Forelimb muscle (tissue), 1 donor: Measurements from ENCODE around the gene FREM2. TPM values are rescaled to one million over a fixed set of nuclear protein-coding genes. Genes with fewer than 3 reads are reported as not detected.

Experiments used
- DNase-seq: peaks from one replicate; pipeline ENCODE4 v3.0.0-alpha.2; 2013; ENCODE audit warnings: low read depth
- polyA plus RNA-seq: library from polyadenylated mRNA; unstranded; fragments of 120-200 nt; gene quantifications from one replicate; pipeline ENCODE4 v1.2.1, GENCODE V29; 2013; ENCODE audit not compliant: insufficient read length

The FREM2 gene
- polyA plus RNA-seq, 1 donor = 7.7 TPM

GRCh38 chr13:38685974-38686576 is 802 bp upstream of the FREM2 start:
- DNase-seq = no peak

DNA sequence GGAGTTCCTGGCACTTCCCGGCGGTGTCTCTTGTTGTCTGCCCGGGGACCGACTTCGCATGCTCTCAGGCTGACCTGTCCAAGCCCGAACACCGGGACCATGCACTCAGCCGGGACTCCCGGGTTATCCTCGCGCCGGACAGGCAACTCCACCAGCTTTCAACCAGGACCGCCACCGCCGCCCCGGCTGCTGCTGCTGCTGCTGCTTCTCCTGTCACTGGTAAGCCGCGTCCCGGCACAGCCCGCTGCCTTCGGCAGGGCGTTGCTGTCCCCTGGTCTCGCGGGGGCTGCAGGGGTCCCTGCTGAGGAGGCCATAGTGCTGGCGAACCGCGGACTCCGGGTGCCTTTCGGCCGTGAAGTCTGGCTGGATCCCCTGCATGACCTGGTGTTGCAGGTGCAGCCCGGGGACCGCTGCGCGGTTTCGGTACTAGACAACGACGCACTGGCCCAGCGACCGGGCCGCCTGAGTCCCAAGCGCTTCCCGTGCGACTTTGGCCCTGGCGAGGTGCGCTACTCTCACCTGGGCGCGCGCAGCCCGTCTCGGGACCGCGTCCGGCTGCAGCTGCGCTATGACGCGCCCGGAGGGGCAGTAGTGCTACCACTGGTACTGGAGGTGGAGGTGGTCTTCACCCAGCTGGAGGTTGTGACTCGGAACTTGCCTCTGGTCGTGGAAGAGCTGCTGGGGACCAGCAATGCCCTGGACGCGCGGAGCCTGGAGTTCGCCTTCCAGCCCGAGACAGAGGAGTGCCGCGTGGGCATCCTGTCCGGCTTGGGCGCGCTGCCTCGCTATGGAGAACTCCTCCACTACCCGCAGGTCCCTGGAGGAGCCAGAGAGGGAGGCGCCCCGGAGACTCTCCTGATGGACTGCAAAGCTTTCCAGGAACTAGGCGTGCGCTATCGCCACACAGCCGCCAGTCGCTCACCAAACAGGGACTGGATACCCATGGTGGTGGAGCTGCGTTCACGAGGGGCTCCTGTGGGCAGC is 661 bp downstream of the FREM2 start:
- DNase-seq = no peak

DNA sequence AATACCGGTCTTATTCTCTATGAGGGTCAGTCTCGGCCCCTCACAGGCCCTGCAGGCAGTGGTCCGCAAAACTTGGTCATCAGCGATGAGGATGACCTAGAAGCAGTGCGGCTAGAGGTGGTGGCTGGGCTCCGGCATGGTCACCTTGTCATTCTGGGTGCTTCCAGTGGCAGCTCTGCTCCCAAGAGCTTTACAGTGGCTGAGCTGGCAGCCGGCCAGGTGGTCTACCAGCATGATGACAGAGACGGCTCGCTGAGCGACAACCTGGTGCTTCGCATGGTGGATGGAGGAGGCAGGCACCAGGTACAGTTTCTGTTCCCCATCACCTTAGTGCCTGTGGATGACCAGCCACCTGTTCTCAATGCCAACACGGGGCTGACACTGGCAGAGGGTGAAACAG is 1.8 kb downstream of the FREM2 start:
- DNase-seq = no peak

GRCh38 chr13:38690231-38690630 is 3.4 kb downstream of the FREM2 start:
- no peak for DNase-seq

GRCh38 chr13:38693168-38693567 is 6.3 kb downstream of the FREM2 start:
- DNase-seq = no peak

GRCh38 chr13:38693641-38694040 is 6.8 kb downstream of the FREM2 start:
- DNase-seq = no peak

- no peak for DNase-seq
Measured at GRCh38 chr13:38697197-38697596, 10.3 kb downstream of the FREM2 start.

DNA sequence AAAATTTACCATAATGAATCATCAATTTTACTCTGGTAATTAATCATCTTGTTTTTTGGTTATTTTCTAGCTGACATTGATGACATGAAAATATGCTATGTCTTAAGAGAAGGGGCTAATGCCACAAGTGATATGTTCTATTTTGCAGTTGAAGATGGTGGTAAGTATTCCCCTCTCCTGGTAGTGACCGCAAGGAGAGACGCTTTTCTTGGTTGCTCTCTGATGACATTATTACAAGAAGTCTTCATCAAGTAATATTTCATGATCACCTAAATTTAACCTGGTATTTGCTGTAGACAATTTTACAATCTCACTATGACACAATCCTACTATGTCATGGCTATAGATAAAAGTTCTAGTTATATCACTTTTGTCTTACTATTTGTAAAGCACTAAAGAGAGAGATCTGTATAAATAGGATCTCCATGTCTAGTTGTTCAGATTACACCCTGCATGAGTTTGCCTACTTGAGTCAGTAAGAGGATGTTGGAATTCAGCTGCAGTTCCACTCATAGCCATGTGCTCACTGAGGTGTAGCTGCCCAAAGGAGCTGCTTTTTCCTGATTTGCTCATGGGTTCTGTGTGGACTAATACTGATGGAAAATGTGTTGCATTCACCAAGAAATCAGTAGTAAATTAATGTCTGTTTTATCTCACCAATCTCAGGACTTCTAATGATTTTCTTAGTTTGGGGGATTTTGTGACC is 10.9 kb downstream of the FREM2 start:
- DNase-seq = no peak

DNA sequence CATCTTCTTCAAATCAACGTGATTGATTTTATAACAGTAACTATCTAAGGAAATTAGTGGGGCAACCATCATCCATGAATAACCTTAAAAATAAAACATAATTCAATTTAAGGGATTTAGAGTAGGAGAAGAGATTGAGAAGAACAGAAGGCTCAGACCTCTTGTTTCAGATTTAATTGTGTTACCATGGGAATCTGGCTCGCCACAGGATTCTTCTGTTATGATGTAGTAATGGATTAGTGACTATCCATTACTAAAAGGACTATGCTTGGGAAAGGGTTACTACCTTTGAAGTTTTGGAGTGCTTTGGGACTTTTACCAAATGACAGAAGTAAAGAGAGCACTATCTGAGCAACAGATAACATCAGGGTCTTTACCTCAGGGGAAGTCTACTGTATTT is 13.2 kb downstream of the FREM2 start:
- no peak for DNase-seq

DNA sequence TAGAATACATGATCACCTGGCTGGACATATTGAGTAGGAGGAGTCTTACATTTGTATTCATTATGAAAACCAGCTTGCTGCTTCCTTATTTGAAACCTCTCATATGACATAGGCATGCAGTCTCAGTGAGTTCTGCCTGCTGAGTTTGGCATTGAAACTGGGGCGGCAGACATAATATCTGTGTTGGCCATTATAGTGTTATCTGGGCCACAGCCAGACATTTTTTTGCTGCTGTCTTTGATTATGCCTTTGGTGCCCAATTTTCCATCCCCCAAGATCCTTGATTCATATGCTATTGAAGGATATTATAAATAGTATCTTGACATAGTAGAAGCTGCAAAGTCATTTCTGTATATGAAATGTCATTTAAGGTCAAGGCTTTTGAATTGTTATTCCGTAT is 15.8 kb downstream of the FREM2 start:
- DNase-seq = no peak

- DNase-seq = no peak
Measured at GRCh38 chr13:38703255-38703654, 16.4 kb downstream of the FREM2 start.

- DNase-seq = no peak
Measured at GRCh38 chr13:38705365-38705764, 18.5 kb downstream of the FREM2 start.

- no peak for DNase-seq
Measured at GRCh38 chr13:38707460-38707859, 20.6 kb downstream of the FREM2 start.

DNA sequence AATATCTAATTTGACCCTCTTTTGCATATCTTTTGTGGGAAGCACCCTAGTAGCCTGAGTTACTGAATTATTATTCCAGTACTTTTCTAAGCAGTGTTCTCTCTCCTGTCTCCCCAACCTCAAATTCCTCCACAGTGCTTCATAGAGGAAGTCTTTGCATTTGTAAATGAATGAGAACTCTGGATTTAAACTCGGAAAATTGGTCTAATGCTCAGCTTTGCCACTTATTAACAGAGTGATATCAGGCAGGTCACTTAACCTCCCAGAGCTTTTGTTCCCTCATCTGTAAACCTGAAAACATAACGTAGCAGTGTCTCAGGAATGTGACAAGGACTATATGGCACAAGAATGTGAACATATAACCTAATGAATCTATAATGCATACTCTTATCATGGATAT is 26.2 kb downstream of the FREM2 start:
- DNase-seq = no peak

DNA sequence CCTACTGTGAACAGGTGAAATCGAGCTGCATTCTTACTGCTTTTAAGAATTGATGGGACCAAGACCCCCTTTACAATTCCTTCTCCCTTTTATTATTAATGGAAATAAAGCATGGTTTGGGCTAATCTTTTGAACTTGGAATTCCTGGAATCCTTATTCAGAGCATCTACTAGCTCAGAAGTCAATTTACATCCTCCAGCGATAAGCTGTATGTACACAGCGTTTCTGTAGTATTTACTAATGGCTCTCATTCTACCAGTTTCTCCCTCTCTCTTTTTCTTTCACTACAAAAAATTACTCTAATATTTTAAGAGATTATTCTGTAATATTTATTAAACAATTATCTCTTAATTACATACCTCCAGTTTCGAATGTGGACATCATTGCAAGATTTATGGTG is 31.5 kb downstream of the FREM2 start:
- DNase-seq = no peak

DNA sequence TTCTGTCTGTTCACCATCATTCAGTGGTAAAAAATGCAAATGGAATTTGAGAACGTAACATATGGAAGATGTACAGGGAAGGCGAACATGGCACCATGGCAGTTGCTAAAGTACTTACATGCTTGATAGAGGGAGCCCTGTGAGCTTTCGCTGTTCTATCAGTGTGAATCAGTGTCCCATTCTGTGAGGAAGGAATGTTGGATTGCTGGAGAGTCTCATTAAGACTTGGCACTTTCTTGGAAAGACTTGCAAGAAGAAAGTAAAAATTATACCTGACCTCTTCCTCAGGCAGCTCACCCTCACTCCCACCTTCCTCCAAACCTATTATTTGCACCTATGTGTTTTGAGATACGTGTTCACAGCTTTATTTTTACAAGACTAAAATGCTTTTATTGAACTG is 43.5 kb downstream of the FREM2 start:
- no peak for DNase-seq

- DNase-seq = no peak
Measured at GRCh38 chr13:38733146-38733545, 46.3 kb downstream of the FREM2 start.

DNA sequence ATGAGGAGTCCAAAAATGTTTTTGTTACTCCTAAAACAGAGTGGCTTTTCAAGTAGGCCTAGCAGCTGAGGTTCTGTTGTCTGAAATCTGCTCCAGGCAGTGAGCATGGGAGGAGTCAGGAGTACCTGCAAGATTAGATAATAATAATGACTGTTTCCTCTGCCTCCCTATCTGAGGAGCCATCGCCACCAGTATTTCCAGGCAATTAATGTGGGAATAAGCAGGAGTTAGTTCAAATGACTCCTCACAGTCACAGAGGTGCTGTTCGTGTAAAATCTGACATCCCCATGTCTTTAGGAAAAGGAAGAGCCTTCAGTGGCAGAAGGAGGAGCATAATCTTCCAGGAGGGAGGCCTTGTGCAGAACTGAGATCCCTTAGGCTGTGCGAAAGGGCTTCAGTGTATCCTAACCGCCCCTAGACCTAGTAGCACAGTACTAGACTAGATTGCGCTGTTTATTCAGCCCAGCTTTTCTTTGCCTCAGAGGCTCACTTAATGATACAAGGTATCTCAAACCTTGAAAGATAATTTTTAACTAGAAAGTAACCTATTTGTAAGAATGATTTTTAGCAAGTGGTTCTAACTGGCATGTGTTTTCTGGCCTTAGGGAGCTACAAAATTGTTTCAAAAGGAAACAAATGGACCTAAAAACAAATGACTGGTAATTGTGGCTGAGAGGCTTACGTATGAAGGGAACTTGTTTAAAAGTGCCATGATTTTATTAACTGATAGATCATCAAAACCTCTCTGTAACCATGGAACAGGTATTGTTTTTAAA is 49.0 kb downstream of the FREM2 start:
- DNase-seq = no peak

DNA sequence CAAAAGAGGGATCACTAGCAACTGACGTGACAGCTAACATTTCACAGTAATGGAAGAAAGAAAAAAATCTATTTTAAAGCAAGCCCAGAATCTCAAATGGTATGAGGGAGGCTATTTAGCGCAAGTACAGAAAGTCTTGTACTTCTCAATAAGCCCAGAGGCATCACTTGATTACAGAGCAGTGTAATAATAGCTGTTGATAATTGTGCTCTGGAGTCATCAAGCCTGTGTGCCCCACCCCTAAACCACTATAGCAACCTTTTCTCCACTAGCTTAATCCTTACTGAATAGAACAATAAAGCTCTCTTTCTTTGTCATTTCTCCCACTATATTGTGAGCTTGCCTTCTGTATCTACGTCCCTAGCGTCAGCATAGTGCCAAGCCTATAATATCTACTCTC is 56.6 kb downstream of the FREM2 start:
- no peak for DNase-seq

GRCh38 chr13:38752686-38753085 is 65.8 kb downstream of the FREM2 start:
- no peak for DNase-seq

DNA sequence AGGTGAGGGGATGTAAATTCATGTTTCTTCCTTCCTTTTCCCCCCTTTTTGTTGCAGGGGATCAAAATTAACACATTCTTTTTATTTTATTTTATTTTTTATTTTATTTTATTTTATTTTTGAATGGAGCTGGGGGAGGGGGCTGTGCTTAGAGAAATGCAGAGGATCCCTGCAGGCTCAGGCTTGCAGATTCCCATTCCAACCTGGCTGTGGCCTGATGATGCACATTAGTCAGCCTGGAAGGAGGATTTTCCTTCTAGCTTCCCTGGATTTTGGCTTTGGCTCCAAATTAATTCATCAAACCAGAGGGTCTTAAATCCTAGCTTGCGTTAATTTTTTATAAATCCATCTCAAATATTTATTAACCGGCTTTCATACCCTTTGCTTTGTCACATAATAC is 67.0 kb downstream of the FREM2 start:
- DNase-seq = no peak

- DNase-seq = no peak
Measured at GRCh38 chr13:38755793-38756192, 68.9 kb downstream of the FREM2 start.
